BJ (cell line): ENCODE data around the gene ABCA7. TPM values are rescaled to one million over a fixed set of nuclear protein-coding genes. Genes with fewer than 3 reads are reported as not detected.

Source experiments
- CTCF ChIA-PET: fragments of 350-600 bp; formaldehyde crosslinking; extraction: SDS; loops from one replicate; lab custom pipeline; 2021; ENCODE audit warnings: antibody characterized with exemption, inconsistent platforms; lab: Yijun Ruan, JAX
- POLR2A ChIA-PET: fragments of 300-600 bp; sonication (Branson Sonifier 250); formaldehyde crosslinking; extraction: SDS; loops from one replicate; lab custom pipeline; 2021; ENCODE audit warnings: antibody characterized with exemption; lab: Charles Lee
- DNase-seq: peaks from one replicate; pipeline ENCODE4 v3.0.0-alpha.2; 2011; ENCODE audit warnings: low read depth
- H3K27me3 ChIP-seq: 2 replicates; pipeline ENCODE4 v1.6.0; 2011; ENCODE audit warnings: low read length; ENCODE audit not compliant: control insufficient read depth, insufficient read depth
- H3K36me3 ChIP-seq: 2 replicates; pipeline ENCODE4 v1.5.1; 2011; ENCODE audit warnings: low read length; ENCODE audit not compliant: control insufficient read depth, insufficient read depth
- H3K4me3 ChIP-seq: 2 replicates; pipeline ENCODE4 v1.5.1; 2011; ENCODE audit warnings: low read depth, mild to moderate bottlenecking, control low read depth, low read length
- polyA plus RNA-seq: library from polyadenylated mRNA; depleted of rRNA; stranded (reverse); fragments of >200 nt; gene quantifications from 2 replicates; pipeline ENCODE4 v1.2.3, GENCODE V29; 2011
- TF ChIP-seq, protein P1 (sequence below): IDR thresholded peaks from 2 replicates; pipeline ENCODE4 v1.5.1; 2011; ENCODE audit warnings: low read depth, mild to moderate bottlenecking, control low read depth, inconsistent platforms, low read length, moderate library complexity; ENCODE audit not compliant: insufficient read depth

ABCA7 gene
- polyA plus RNA-seq, 1 experiment: 1.9 TPM

- TF ChIP-seq, protein P1, sequence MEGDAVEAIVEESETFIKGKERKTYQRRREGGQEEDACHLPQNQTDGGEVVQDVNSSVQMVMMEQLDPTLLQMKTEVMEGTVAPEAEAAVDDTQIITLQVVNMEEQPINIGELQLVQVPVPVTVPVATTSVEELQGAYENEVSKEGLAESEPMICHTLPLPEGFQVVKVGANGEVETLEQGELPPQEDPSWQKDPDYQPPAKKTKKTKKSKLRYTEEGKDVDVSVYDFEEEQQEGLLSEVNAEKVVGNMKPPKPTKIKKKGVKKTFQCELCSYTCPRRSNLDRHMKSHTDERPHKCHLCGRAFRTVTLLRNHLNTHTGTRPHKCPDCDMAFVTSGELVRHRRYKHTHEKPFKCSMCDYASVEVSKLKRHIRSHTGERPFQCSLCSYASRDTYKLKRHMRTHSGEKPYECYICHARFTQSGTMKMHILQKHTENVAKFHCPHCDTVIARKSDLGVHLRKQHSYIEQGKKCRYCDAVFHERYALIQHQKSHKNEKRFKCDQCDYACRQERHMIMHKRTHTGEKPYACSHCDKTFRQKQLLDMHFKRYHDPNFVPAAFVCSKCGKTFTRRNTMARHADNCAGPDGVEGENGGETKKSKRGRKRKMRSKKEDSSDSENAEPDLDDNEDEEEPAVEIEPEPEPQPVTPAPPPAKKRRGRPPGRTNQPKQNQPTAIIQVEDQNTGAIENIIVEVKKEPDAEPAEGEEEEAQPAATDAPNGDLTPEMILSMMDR: no peak
- no peak for DNase-seq
- ChIA-PET CTCF (interaction anchor here (0.7 to 0.9 kb wide), 3 partner anchors 9 to 18 kb away, joined by 3 read pairs; no protein-coding TSS in a partner anchor), POLR2A (no interaction called here)
- H3K36me3 ChIP-seq: peaks cover 28% of the 10 kb centered on the region
- H3K4me3 ChIP-seq: no peak overlapping the region
- H3K27me3 ChIP-seq: no peaks in the 10 kb centered on the region
Measured at GRCh38 chr19:1037621-1038064, 2.3 kb upstream of the ABCA7 start.

DNA sequence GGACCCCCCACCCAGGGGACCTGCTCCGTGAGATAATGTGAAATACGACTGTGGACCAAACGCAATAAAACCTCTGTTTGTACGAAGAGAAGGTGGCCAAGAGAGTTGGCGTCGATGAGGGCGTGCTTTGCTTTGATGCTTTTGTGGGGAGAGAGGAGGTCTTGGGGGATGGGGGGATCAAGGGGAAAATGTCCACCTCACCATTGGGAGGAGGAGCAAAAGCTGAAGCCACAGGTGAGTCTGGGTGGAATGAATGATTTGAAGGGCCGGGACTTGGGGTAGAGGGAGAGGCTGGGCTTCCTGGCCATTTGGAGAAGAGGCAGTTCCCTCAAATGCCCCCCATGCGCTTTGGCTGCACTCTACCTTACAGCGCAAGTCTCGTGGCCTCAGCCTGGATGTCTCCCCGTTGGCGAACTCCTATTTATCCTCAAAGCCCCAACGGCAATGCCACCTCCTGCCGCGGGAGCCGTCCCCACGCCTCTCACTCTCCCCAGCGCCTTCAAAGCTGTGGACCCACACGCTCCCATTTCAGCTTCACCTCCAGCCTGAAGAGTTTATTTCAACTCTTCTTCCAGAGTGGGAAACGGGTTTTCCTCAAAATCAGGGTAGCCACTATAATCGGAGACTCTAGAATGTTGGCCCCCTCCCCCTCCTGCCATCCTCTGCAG lies 795 bp upstream of the ABCA7 start:
- POLR2A ChIA-PET: interaction anchor here (1.1 kb wide), 1 partner anchor 13 kb away, joined by 8 read pairs; the partner anchor contains the start of gene CNN2
- CTCF ChIA-PET: interaction anchor here (1.0 to 2.1 kb wide), 4 partner anchors 13 to 151 kb away, joined by 3 to 7 read pairs (median 4); partner anchors contain the start of gene CNN2
- no peaks in the 10 kb centered on the region for H3K27me3 ChIP-seq
- peaks cover 23% of the 10 kb centered on the region for H3K36me3 ChIP-seq
- DNase-seq: no peak
- TF ChIP-seq, protein P1: no peak
- H3K4me3 ChIP-seq: no peak overlapping the region

DNA sequence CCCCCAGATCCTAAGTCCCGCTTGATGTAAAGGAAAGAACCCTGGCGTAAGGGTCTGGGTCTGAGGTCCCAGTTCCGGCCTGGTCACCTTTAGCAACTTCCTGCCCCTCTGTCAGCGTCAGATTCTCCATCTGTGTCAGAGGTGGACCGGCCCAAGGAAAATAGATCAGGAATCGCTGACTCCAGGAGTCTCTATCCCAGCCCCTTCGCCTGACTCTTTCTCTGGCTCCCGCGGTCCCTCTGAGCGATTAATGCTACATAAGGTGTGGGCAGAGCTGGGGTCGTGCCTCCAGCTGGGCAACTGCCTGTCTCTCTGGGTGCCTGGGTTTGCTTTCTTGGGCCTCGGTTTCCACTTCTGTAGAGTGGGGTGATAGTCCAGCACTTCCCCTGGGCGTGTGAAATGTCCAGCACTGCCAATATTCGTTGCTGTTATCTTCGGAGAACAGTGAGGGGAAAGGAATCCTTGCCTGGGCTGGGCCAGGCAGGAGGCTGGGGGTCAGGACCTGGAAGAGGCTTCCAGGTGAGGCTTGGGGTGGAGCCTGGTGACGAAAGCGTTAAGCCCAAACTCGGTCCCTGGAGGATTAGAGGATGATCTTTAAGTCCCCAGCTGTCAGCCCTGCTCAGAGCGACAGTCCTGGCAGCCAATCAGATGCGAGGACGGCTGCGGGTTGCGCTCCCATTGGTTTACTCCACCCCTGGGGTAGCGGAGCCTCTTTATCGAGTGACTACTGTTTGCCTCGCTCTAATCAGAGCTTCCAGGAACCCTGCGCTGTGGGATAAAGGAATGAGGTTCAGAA lies 767 bp downstream of the ABCA7 start:
- Histone ChIP-seq H3K4me3 (peak overlapping the region; percentile 37), H3K27me3 (no peaks in the 10 kb centered on the region), H3K36me3 (peaks cover 20% of the 10 kb centered on the region)
- TF ChIP-seq, protein P1: no peak
- POLR2A ChIA-PET: interaction anchor here (1.1 kb wide), 2 partner anchors 14 to 63 kb away, joined by 3 to 8 read pairs; partner anchors contain the start of genes CNN2 and GPX4
- CTCF ChIA-PET: interaction anchor here (1.1 to 2.1 kb wide), 4 partner anchors 15 to 73 kb away, joined by 3 to 7 read pairs (median 4); partner anchors contain the start of gene CNN2
- DNase-seq: peak; percentile 63

DNA sequence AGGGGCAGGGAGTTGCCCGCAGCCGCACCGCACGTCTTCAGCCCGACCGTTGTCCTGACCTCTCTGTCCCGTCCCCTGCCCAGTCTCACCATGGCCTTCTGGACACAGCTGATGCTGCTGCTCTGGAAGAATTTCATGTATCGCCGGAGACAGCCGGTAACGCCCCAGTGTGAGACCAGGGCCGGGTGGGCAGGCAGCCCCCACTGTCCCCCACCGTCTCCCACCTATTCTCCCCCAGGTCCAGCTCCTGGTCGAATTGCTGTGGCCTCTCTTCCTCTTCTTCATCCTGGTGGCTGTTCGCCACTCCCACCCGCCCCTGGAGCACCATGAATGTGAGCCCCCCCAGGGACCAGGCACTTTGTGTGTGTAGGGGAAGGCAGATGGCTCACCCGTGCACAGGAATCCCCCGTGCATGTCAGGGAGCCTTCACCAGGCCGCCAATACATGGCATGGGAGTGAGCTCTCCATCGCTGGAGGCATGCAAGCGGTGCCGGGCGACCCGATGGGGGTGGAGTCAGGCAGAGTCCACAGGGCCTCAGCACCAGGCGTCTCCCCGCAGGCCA lies 1.4 kb downstream of the ABCA7 start:
- TF ChIP-seq, protein P1: no peak
- CTCF ChIA-PET: interaction anchor here (1.1 to 2.1 kb wide), 4 partner anchors 24 to 72 kb away, joined by 3 to 7 read pairs (median 4); no protein-coding TSS in a partner anchor
- POLR2A ChIA-PET: no interaction called here
- no peak for DNase-seq
- H3K4me3 ChIP-seq: peak overlapping the region; percentile 37
- peaks cover 15% of the 10 kb centered on the region for H3K36me3 ChIP-seq
- H3K27me3 ChIP-seq: no peaks in the 10 kb centered on the region
